Fibroblast of lung (primary cell): ENCODE results near the gene GABPB1.

Source experiments
- CTCF ChIP-seq, 2 donors: IDR thresholded peaks in 1 of 2; conservative IDR thresholded peaks in 1 of 2; 1 replicate in 1 of 2; 2 replicates in 1 of 2; pipeline ENCODE4 v1.5.1; 2011 to 2012; ENCODE audit warnings: low read length in 2 of 2, control low read depth in 1 of 2, inconsistent platforms in 1 of 2, low read depth in 1 of 2, mild to moderate bottlenecking in 1 of 2
- EZH2 ChIP-seq: IDR thresholded peaks from 2 replicates; pipeline ENCODE4 v1.5.1; 2012; ENCODE audit warnings: low read length, control low read depth, mild to moderate bottlenecking; ENCODE audit errors: missing control alignments

- TF ChIP-seq EZH2: no peak
- no peak for TF ChIP-seq CTCF (conservative IDR thresholded peaks at IDR 0.05 in 1 of 2, IDR thresholded peaks at IDR 0.05 in 1 of 2; ENCODE audit: low read depth in 1 of 2, low read length in 2 of 2)
Observed at GRCh38 chr15:50361756-50362155, 6.8 kb upstream of the GABPB1 start.
